Measurements from ENCODE around the gene CEP44. TPM values are rescaled to one million over a fixed set of nuclear protein-coding genes. Genes with fewer than 3 reads are reported as not detected.
"Not testable (repeated sequence)": the region's sequence is repeated elsewhere in the genome, so short reads cannot be mapped to it uniquely, and the experiment has no call there.

CEP44 gene
- total RNA-seq, 1 experiment from 2014 or later, result 16.5 TPM

GRCh38 chr4:174278467-174278866 is 5.2 kb upstream of the CEP44 start:
- DNase-seq (ENCODE audit: low spot score), result no peak

DNA sequence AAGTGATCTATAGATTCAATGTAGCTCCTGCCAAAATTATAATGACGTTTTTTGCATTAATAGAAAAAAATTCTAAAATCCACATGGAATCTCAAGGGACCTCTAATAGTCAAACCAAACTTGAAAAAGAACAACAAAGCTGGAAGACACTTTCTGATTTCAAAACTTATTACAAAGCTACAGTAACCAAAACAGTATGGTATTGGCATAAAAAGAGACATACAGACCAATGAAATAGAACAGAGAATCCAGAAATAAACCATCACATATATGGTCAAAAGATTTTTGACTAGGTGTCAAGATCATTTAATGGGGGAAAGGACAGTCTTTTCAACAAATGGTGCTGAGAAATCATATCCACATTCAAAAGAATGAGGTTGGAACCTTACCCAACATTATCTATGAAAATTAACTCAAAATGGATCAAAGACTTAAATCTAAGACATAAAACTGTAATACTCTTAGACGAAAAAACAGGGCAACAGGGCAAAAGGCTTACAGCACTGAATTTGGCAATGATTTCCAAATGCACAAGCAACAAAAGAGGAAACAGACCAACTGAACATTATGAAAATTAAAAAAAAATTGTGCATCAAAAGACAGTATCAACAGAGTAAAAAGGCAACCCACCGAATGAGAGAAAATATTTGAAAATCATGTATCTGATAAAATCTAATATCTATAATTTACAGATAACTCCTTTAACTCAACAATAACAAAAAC is 4.1 kb upstream of the CEP44 start:
- no peak for DNase-seq (ENCODE audit: low spot score)

DNA sequence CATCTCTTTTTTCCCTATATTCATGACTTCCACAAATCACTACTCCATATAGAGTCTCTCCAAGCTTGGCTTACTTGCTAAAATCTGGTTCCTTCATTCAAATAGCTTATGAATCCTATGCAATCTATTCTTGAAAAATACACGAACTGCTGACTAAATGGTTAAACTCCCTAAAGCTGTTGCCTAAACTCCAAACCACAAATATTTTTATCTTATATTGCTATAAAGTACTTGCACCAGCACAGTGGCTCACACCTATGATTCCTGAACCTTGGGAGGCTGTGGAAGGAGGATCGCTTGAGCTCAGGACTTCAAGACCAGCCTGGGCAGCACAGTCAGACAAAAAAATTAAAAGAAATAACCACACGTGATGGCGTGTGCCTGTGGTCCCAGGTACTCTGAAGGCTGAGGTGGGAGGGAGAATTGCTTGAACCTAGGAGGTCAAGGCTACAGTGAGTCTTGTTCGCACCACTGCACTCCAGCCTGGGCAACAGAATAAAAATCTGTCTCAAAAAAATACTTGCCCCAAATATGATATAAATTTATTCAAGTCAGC is 2.5 kb upstream of the CEP44 start:
- no peak for DNase-seq (ENCODE audit: low spot score)

DNA sequence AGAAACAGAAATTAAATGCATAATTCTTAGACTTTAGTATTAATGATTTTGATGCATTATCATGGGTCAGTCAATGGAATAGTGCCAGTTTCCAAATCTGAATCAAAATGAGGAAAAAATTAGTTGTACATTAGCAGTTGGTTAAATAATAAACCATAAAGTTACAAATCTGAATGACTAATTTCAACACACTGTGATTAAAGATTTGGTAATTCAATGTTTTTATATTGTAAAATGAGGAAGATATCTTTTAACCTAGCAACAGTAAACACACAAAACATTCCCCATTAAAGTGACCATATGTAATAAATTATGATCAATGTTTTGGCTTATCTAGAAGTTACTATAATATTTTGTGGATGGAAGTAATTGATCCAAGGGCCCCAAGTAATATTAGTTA is 1.8 kb upstream of the CEP44 start:
- DNase-seq (ENCODE audit: low spot score), result no peak

DNA sequence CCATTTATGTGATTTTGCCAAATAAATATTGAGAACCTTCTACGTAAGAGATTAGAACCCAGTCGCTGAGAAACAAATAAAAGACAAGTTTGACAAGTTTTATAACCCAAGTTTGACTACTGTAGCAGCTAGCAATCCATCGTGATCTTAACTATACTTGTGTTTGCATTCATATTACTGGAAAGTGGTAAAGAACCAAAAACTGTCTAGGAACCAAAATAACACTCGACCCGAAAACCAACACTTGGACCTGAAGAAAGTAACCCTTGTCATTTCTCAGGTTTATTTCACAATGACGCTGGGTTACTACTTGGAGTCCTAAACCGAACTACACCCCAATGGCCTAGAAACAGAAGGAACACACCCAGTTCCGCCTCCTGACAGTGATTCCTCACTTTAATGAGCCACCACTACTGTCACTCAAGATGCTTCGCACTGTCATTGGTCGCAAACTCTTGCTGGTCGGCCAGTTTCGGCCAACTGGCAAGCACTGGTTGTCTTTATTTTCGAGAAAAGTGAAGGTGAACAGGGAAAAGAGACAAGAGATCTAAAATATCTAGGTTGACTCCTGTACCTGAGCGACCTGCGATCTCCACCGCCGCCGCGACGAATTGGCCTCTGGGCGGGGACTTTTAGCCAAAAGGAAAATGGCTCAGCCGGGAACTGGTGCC is 740 bp upstream of the CEP44 start:
- DNase-seq (ENCODE audit: low spot score), result peak; percentile 94

DNA sequence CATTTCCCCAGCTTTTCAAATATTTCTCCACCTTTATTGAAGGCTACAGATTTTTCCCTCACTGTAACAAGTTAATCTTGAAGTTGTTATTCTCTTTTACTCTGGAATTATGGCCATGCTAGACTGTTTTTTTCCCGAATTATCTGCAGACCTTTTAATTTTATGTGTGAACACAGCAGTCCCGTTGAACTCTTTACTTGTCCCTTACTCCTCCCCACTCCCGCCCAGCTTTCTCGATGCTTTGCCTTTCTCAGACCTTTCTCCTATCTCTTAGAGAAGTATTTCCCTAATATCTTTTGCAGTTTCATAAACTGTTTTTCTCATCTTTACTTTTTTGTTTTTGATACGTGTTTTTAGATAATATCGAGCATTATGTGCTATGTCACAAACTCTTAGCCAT is 776 bp downstream of the CEP44 start:
- no peak for DNase-seq (ENCODE audit: low spot score)

GRCh38 chr4:174286870-174287269 is 3.2 kb downstream of the CEP44 start:
- DNase-seq (ENCODE audit: low spot score), result no peak

DNA sequence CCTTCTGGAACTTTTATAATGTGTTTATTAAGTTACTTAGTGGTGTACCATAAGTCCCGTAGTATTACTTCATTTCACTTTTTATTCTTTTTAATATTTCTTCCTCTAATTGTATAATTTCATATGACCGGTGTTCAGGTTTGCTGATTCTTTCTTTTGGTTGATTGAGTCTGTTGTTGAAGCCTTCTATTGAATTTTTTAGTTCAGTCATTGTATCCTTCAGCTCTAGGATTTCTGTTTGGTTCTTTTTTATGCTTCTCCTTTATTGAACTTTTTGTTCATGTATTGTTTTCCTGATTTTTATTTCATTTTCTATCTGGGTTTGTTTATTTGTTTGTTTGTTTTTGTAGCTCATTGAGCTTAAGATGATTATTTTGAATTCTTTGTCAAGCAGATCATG is 8.8 kb downstream of the CEP44 start:
- no peak for DNase-seq (ENCODE audit: low spot score)

- DNase-seq (ENCODE audit: low spot score), result not testable (repeated sequence)
Measured at GRCh38 chr4:174294641-174295040, 10.9 kb downstream of the CEP44 start.

GRCh38 chr4:174295142-174295541 is 11.4 kb downstream of the CEP44 start:
- not testable (repeated sequence) for DNase-seq (ENCODE audit: low spot score)

- no peak for DNase-seq (ENCODE audit: low spot score)
Measured at GRCh38 chr4:174303687-174304086, 20.0 kb downstream of the CEP44 start.

- DNase-seq (ENCODE audit: low spot score), result no peak
Measured at GRCh38 chr4:174304664-174305063, 21.0 kb downstream of the CEP44 start.

DNA sequence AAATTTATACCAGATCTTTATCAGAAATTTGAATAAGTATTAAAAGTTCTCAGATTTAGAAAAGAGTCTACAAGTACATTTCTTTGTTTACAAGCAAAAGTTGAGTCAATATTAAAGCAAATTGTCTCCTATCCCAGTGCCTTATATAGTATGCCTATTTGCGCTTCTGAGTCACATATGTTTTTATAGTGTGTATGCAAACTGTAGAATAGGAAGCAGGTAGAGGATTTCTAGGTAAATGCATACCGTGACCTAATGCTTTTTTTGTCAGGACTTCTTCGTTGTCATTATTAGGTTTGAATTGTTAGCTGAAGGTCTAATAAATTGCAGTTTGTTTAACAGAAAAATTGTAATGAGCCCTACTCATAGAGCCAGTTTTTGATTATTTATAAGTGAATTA is 22.2 kb downstream of the CEP44 start:
- no peak for DNase-seq (ENCODE audit: low spot score)

- no peak for DNase-seq (ENCODE audit: low spot score)
Measured at GRCh38 chr4:174307694-174308093, 24.0 kb downstream of the CEP44 start.

GRCh38 chr4:174312993-174313392 is 29.3 kb downstream of the CEP44 start:
- DNase-seq (ENCODE audit: low spot score), result no peak

DNA sequence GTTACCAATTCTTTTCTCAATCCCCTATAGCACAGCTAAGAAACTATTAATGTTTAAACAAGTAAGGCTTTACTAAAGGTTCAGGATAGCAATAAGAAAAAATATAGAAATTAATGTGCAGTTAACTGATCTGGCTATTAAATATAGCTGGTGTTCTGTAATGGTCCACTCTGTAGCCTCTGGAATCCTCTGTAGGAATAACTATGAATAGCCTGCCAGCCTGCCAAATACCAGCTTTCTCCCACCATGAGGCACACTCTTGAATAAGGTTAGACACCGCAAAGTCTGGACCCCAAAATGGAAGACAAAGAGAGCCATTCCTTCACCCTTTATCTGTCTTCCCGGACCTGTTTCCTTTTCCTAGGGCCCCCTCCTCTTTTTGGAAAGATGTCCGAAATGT is 30.6 kb downstream of the CEP44 start:
- no peak for DNase-seq (ENCODE audit: low spot score)

GRCh38 chr4:174314770-174315169 is 31.1 kb downstream of the CEP44 start:
- DNase-seq (ENCODE audit: low spot score), result peak; percentile 58

GRCh38 chr4:174316546-174316945 is 32.8 kb downstream of the CEP44 start:
- no peak for DNase-seq (ENCODE audit: low spot score)

DNA sequence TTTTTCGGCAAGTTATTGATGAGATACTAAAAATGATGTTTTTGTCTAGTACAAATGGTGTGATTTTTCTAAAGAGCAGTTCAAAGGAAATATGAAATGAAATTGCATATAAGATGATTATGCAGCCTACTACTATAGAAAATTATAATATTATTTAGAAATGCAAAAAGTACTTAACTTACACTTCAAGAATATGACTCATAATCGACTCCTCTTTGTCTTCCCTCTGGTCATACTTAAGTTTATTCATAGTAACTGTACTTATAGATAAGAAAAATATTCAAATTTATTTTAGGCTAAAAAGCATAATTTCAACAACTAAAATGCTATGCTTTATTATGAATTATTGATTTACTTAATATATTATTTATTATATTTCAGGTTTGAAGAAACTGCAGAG is 33.2 kb downstream of the CEP44 start:
- no peak for DNase-seq (ENCODE audit: low spot score)

- peak; percentile 48 for DNase-seq (ENCODE audit: low spot score)
Measured at GRCh38 chr4:174317531-174317930, 33.8 kb downstream of the CEP44 start.

DNA sequence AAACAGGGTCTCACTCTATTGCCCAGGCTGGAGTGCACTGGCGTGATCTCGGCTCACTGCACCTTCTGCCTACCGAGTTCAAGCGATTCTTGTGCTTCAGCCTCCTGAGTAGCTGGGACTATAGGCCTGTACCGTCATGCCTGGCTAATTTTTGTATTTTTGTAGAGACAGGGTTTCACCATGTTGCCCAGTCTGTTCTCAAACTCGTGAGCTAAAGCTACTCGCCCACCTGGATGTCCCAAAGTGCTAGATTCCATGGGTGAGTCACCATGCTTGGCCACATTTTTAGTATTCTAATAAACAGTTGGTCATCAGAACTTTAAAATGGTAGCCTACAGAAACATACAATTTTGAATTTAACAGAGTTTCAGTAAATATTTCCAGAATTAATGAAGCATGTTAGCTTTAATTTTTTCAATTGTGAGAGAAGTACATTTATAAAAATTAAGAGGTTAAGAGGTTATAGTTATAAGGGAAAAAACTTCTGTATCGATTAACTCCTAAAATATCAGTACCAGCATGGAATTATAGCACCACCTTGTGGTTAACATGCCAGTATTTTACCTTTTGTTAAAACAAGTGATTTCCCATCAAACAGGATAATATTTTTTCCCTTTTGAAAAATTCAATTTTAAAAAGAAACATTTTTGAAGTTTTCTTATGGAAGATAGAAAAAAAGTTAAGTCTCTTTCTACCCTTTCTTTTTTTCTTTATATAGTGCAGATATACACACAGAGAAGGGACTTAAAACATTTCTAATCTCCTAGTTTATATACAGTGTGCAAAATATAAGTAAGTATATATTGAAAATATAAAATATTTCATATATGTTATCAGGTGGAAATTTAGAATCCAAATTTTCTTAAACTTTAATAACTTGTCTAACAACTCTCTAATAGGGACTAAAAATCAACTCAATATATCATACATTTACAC is 35.4 kb downstream of the CEP44 start:
- DNase-seq (ENCODE audit: low spot score), result peak; percentile 21

Measured in H4 (cell line).